NCI-H187 (cell line): ENCODE measurements around the gene HIPK3.
"Not testable (repeated sequence)": the region's sequence is repeated elsewhere in the genome, so short reads cannot be mapped to it uniquely, and the experiment has no call there.

ENCODE experiments used
- DNase-seq, 2 experiments: peaks; one replicate each; lab custom pipeline; 2025; lab: John Stamatoyannopoulos, UW

Gene HIPK3

GRCh38 chr11:33257160-33257896 is at the start of gene HIPK3:
Gene HIPK3, plus strand, starts transcription at chr11:33257381.
- DNase-seq: peak; percentile 71 to 76

GRCh38 chr11:33207408-33207985 is 49.7 kb upstream of the HIPK3 start:
- no peak for DNase-seq

GRCh38 chr11:33208150-33208549 is 49.0 kb upstream of the HIPK3 start:
- DNase-seq: no peak

GRCh38 chr11:33211153-33211552 is 46.0 kb upstream of the HIPK3 start:
- no peak for DNase-seq

GRCh38 chr11:33211580-33211979 is 45.6 kb upstream of the HIPK3 start:
- DNase-seq: no peak

- no peak for DNase-seq
These were observed 43.0 kb upstream of the HIPK3 start for GRCh38 chr11:33214187-33214586.

- no peak for DNase-seq
These were observed 42.4 kb upstream of the HIPK3 start for GRCh38 chr11:33214767-33215166.

GRCh38 chr11:33216676-33217075 is 40.5 kb upstream of the HIPK3 start:
- DNase-seq: not testable (repeated sequence)

- DNase-seq: no peak
These were observed 35.0 kb upstream of the HIPK3 start for GRCh38 chr11:33222052-33222750.

GRCh38 chr11:33225371-33225770 is 31.8 kb upstream of the HIPK3 start:
- DNase-seq: no peak

GRCh38 chr11:33227578-33228261 is 29.5 kb upstream of the HIPK3 start:
- no peak for DNase-seq

GRCh38 chr11:33234397-33235190 is 22.6 kb upstream of the HIPK3 start:
- DNase-seq: no peak

- no peak for DNase-seq
These were observed 20.1 kb upstream of the HIPK3 start for GRCh38 chr11:33237039-33237597.

- DNase-seq: no peak
These were observed 14.6 kb upstream of the HIPK3 start for GRCh38 chr11:33242575-33242974.

- DNase-seq: not testable (repeated sequence)
These were observed 13.5 kb upstream of the HIPK3 start for GRCh38 chr11:33243654-33244053.

- no peak for DNase-seq
These were observed 8.7 kb upstream of the HIPK3 start for GRCh38 chr11:33248416-33248971.

GRCh38 chr11:33256031-33256812 is 959 bp upstream of the HIPK3 start:
- no peak for DNase-seq

- DNase-seq: no peak
These were observed 395 bp upstream of the HIPK3 start for GRCh38 chr11:33256813-33257159.

- peak; percentile 67 to 85 for DNase-seq
These were observed 883 bp downstream of the HIPK3 start for GRCh38 chr11:33257897-33258630.
